Measurements from ENCODE around the gene ZNF581. TPM values are rescaled to one million over a fixed set of nuclear protein-coding genes. Genes with fewer than 3 reads are reported as not detected.

ZNF581 gene
- total RNA-seq, 4 donors from 2014 or later: 20.1 to 27.3 (median 22.8) TPM

DNA sequence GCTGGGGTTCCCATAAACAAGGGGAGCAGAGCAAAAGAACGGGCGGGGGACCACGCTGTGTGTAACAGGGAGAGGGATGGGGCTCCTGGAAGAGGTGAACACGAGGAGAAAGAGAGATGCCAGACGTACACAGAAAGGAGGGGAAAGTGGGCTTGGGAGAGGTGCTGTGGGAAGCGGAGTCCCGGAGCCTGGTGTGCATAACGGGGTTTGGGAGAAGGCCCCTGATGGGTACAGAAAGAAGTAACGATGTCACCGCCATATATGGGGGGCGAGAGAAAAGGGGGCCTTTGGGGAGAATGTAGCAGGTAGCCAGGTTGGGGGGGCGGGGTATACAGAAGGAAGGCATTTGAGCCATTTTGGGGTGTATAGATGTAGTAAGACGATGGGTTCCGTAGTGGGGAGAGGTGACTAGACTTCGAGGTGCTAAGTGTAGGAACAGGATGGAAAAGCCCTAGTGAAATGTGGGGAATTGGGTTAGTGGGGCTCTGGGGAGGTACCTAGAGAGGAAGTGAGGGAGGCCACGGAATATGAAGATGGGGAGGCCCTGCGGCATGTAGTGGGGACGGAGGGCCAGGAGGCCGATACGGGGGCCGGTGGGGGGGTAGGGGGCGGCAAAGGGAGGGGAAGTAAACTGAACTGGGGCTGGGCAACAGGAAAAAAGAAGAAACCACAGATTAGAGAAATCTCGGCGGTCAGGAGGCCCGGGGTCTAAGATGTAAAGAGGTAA is 1.9 kb upstream of the ZNF581 start:
- no peak for DNase-seq (ENCODE audit: low spot score in 2 of 2)
- TF ChIP-seq, protein P1, sequence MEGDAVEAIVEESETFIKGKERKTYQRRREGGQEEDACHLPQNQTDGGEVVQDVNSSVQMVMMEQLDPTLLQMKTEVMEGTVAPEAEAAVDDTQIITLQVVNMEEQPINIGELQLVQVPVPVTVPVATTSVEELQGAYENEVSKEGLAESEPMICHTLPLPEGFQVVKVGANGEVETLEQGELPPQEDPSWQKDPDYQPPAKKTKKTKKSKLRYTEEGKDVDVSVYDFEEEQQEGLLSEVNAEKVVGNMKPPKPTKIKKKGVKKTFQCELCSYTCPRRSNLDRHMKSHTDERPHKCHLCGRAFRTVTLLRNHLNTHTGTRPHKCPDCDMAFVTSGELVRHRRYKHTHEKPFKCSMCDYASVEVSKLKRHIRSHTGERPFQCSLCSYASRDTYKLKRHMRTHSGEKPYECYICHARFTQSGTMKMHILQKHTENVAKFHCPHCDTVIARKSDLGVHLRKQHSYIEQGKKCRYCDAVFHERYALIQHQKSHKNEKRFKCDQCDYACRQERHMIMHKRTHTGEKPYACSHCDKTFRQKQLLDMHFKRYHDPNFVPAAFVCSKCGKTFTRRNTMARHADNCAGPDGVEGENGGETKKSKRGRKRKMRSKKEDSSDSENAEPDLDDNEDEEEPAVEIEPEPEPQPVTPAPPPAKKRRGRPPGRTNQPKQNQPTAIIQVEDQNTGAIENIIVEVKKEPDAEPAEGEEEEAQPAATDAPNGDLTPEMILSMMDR (IDR thresholded peaks at IDR 0.05): no peak
- no peak for TF ChIP-seq POLR2A (IDR thresholded peaks at IDR 0.05)
- H3K4me3 ChIP-seq (ENCODE audit: low read depth, poor library complexity, severe bottlenecking): peak overlapping the region; percentile 48
- intact Hi-C loops (cut with DNase I; ENCODE audit: low total_unique reads): loop anchor here (5.0 kb wide), 1 partner anchor 234 kb away; the partner anchor contains the start of gene UBE2S
- WGBS, 2 donors: 1% methylated on average over 25 of the region's 25 CpGs

DNA sequence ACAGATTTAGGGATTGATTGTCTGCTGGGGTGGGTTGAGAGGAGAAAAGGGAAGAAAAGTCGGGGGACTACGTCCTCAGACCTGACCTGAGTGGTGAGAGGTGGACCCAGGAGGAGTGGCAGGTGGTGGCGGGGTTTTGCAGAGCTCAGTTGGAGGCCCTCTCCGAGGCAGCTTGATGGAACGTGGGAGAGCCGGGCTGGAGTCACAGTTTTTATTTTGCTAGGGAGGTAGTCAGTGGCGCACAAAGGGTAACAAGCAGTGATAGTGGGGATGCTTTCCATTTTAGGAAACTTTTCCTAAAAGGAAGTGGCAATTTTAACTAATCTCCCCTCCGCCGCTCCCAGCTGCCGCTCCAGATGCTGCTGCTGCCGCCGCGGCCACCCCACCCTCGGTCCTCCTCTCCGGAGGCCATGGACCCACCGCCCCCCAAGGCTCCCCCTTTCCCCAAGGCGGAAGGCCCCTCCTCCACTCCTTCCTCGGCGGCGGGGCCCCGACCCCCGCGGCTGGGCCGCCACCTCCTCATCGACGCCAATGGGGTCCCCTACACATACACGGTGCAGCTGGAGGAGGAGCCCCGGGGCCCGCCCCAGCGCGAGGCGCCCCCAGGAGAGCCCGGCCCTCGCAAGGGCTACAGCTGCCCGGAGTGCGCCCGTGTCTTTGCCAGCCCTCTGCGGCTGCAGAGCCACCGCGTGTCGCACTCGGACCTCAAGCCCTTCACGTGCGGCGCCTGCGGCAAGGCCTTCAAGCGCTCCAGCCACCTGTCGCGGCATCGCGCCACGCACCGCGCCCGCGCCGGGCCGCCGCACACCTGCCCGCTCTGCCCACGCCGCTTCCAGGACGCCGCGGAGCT is 1.1 kb upstream of the ZNF581 start:
- 1 to 2% methylated on average over 35 to 43 of the region's 65 CpGs for WGBS, 2 donors
- no peak for TF ChIP-seq POLR2A (IDR thresholded peaks at IDR 0.05)
- TF ChIP-seq, protein P1 (IDR thresholded peaks at IDR 0.05): no peak
- no peak overlapping the region for H3K4me3 ChIP-seq (ENCODE audit: low read depth, poor library complexity, severe bottlenecking)
- intact Hi-C loops (cut with DNase I; ENCODE audit: low total_unique reads): loop anchor here (5.0 kb wide), 1 partner anchor 235 kb away; the partner anchor contains the start of gene UBE2S
- DNase-seq (ENCODE audit: low spot score in 2 of 2): no peak

DNA sequence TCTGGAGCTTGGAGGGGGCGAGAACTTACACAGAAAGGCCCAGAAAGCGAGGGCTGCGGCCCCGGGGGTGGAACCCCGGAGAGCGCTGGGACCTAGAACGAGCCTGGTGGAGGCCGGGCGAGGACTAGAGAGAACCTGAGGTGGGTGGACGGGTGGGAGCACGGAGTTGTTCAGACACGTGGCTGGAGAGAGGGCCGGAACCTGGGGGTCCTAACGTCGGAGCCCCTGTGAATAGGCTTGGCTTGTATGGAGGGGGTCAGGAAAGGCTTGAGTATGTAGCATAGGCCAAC is 383 bp downstream of the ZNF581 start:
- TF ChIP-seq, protein P1 (IDR thresholded peaks at IDR 0.05): no peak
- no peak for TF ChIP-seq POLR2A (IDR thresholded peaks at IDR 0.05)
- peak overlapping the region; percentile 49 for H3K4me3 ChIP-seq (ENCODE audit: low read depth, poor library complexity, severe bottlenecking)
- intact Hi-C loops (cut with DNase I; ENCODE audit: low total_unique reads): loop anchor here (5.0 kb wide), 1 partner anchor 237 kb away; the partner anchor contains the start of gene UBE2S
- WGBS, 2 donors: 0 to 1% methylated on average over 15 of the region's 15 CpGs
- no peak for DNase-seq (ENCODE audit: low spot score in 2 of 2)

DNA sequence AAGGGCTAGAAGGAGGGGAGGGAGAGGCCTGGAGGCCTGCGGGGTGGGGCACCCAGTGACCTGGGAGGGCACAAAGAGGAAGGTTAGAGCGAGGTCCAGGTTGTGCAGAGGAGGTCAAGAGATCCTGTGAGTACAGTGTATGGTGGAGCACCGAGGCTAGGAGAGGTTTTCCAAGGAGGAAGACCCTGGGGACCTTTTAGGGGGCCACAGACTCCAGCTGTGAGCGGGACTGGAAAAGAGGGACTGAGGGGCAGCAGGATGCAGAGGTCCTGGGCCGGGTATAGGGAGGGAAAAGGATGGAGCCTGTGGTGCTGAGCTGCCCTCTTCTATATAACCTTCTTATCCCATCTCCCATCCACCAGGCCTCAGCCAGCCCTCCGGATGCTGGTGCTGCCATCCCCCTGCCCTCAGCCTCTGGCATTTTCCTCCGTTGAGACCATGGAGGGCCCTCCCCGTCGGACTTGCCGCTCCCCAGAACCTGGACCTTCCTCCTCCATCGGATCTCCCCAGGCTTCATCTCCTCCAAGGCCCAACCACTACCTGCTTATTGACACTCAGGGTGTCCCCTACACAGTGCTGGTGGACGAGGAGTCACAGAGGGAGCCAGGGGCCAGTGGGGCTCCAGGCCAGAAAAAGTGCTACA is 863 bp downstream of the ZNF581 start:
- 40 to 45% methylated on average over 12 of the region's 12 CpGs for whole genome bisulfite sequencing, 2 donors
- intact Hi-C loops (cut with DNase I; ENCODE audit: low total_unique reads): loop anchor here (5.0 kb wide), 1 partner anchor 237 kb away; the partner anchor contains the start of gene UBE2S

DNA sequence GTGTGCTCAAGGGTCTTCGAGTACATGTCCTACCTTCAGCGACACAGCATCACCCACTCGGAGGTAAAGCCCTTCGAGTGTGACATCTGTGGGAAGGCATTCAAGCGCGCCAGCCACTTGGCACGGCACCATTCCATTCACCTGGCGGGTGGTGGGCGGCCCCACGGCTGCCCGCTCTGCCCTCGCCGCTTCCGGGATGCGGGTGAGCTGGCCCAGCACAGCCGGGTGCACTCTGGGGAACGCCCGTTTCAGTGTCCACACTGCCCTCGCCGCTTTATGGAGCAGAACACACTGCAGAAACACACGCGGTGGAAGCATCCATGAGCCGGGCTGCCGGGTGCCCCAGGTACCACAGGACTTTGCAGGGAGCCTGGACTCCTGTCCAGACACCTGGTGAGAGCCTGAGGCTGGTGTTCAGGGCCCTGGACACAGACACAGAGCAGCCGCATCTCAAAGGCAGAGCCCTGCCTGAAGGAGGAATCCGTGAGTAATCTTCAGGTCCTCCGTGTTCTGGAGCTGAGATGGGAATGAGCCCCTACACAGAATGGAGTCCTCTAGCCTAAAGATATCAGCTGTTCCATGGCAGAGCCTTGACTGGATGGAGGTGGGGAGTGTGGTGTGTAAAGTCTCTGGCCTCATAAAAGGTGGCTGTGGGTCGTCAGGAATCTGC is 1.5 kb downstream of the ZNF581 start:
- intact Hi-C loops (cut with DNase I; ENCODE audit: low total_unique reads): loop anchor here (5.0 kb wide), 1 partner anchor 238 kb away; the partner anchor contains the start of gene UBE2S
- 82 to 86% methylated on average over 28 of the region's 28 CpGs for WGBS, 2 donors
- DNase-seq (ENCODE audit: low spot score in 2 of 2): no peak
- no peak for TF ChIP-seq POLR2A (IDR thresholded peaks at IDR 0.05)
- TF ChIP-seq, protein P1 (IDR thresholded peaks at IDR 0.05): no peak
- H3K4me3 ChIP-seq (ENCODE audit: low read depth, poor library complexity, severe bottlenecking): no peak overlapping the region

More for the DNA sequence above, 863 bp downstream of the ZNF581 start:
- H3K4me3 ChIP-seq (ENCODE audit: low read depth, poor library complexity, severe bottlenecking): no peak overlapping the region
- DNase-seq (ENCODE audit: low spot score in 2 of 2): no peak
- TF ChIP-seq, protein P1 (IDR thresholded peaks at IDR 0.05): no peak
- TF ChIP-seq POLR2A (IDR thresholded peaks at IDR 0.05): no peak
